ENCODE results near the gene C10orf105.
A peak's percentile ranks its signal among the peaks of the same experiment; 100 is the strongest.

The C10orf105 gene

DNA sequence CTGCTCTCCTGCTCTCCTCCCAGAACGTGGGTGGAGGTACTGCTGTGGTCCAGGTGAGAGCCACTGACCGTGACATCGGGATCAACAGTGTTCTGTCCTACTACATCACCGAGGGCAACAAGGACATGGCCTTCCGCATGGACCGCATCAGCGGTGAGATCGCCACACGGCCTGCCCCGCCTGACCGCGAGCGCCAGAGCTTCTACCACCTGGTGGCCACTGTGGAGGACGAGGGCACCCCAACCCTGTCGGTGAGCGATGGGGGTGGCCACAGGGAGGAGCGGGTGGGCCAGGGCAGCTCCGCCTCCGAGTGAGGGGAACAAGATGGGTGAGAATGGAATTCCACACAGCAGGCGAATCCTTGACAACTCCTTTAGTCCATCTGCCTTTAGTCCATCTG lies 22.1 kb upstream of the C10orf105 start:
- TF ChIP-seq, protein P1, sequence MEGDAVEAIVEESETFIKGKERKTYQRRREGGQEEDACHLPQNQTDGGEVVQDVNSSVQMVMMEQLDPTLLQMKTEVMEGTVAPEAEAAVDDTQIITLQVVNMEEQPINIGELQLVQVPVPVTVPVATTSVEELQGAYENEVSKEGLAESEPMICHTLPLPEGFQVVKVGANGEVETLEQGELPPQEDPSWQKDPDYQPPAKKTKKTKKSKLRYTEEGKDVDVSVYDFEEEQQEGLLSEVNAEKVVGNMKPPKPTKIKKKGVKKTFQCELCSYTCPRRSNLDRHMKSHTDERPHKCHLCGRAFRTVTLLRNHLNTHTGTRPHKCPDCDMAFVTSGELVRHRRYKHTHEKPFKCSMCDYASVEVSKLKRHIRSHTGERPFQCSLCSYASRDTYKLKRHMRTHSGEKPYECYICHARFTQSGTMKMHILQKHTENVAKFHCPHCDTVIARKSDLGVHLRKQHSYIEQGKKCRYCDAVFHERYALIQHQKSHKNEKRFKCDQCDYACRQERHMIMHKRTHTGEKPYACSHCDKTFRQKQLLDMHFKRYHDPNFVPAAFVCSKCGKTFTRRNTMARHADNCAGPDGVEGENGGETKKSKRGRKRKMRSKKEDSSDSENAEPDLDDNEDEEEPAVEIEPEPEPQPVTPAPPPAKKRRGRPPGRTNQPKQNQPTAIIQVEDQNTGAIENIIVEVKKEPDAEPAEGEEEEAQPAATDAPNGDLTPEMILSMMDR (conservative IDR thresholded peaks at IDR 0.05; ENCODE audit: low read length) = no peak
- H3K4me3 ChIP-seq (ENCODE audit: low read length) = no peak overlapping the region
- DNase-seq (ENCODE audit: low read depth) = no peak

DNA sequence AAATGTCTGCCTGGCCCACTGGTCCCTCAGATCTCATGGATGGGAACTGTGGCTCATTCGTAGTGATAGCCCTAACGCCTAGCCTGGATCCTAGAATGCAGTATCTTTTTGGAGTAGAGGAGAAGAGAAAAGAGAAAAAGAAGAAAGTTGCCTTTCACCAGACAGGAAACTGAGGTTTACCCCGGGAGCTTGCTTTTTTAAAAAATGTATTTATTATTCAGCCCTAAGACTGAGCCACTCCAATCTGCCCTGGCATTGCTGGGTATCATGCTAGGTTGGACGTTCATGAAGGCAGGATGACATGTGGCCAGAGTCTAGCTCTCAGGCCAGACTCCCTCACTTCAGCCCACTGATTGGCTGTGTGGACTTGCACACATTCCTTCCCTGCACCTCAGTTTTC lies 21.5 kb upstream of the C10orf105 start:
- no peak for DNase-seq (ENCODE audit: low read depth)
- TF ChIP-seq, protein P1 (conservative IDR thresholded peaks at IDR 0.05; ENCODE audit: low read length) = no peak

DNA sequence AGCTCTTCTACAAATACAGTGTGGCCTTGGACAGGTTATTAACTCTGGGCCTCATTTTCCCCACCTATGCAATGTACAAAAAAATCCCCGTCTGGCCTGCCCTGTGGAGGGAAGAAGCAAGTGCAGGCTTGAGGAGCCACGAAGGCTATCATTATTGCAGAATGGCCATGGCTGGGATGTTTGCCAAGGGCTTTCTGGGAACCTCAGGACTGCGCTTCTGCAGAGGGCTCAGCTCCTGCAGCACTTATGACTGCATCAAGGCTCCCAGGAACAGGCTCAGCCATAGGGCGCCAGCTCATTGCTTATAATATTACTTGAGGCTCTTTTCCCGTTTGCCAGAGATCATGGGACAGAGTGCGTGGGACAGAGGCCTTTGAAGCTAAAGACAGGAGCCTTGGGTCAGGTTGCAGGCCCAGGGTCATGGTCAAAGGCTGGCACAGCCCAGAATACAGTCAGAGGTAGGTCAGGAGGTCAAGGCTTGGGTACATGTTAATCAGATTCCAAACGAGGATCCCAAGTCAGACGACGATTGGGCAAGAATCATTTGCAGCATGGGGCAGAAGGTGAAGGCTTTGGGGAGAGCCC lies 20.6 kb upstream of the C10orf105 start:
- no peak overlapping the region for H3K4me3 ChIP-seq (ENCODE audit: low read length)
- DNase-seq (ENCODE audit: low read depth) = peak; percentile 78
- TF ChIP-seq, protein P1 (conservative IDR thresholded peaks at IDR 0.05; ENCODE audit: low read length) = peak; percentile 22; the same call in 1 of the 2 replicates

More for the DNA sequence above, 21.5 kb upstream of the C10orf105 start:
- no peak overlapping the region for H3K4me3 ChIP-seq (ENCODE audit: low read length)

DNA sequence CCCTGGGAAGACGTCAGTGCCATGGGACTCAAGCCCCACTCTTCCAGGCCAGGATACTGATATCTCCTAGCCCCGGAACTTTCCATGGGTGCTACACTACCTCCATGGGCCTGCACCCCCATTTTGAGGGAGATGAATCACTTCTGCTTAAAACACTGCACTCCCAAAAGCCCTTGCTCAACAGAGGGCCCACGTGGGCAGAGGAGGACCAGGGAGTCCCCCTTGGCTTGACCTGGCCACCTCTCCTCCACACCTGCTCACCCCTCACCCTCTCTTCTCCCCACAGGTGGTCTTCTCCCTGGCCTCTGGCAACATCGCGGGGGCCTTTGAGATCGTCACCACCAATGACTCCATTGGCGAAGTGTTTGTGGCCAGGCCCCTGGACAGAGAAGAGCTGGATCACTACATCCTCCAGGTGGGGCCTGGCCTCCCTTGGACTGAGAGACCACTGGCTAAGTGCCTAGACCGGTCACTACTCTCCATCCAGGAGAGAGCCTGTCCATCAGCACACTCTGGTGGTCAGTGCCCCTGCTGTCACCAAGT lies 19.9 kb upstream of the C10orf105 start:
- H3K4me3 ChIP-seq (ENCODE audit: low read length) = no peak overlapping the region
- DNase-seq (ENCODE audit: low read depth) = no peak
- TF ChIP-seq, protein P1 (conservative IDR thresholded peaks at IDR 0.05; ENCODE audit: low read length) = no peak

GRCh38 chr10:71737834-71738197 lies 18.2 kb upstream of the C10orf105 start:
- no peak overlapping the region for H3K4me3 ChIP-seq (ENCODE audit: low read length)
- TF ChIP-seq, protein P1 (conservative IDR thresholded peaks at IDR 0.05; ENCODE audit: low read length) = no peak
- peak; percentile 93 for DNase-seq (ENCODE audit: low read depth)

- no peak for DNase-seq (ENCODE audit: low read depth)
- no peak overlapping the region for H3K4me3 ChIP-seq (ENCODE audit: low read length)
- TF ChIP-seq, protein P1 (conservative IDR thresholded peaks at IDR 0.05; ENCODE audit: low read length) = no peak
These were observed 17.6 kb upstream of the C10orf105 start for GRCh38 chr10:71737001-71737833.

- DNase-seq (ENCODE audit: low read depth) = no peak
- TF ChIP-seq, protein P1 (conservative IDR thresholded peaks at IDR 0.05; ENCODE audit: low read length) = no peak
- no peak overlapping the region for H3K4me3 ChIP-seq (ENCODE audit: low read length)
These were observed 17.0 kb upstream of the C10orf105 start for GRCh38 chr10:71736570-71736952.

All from AG10803 (cell line).